Panc1 (cell line): Measurements from ENCODE around the gene DENND4B. TPM values are rescaled to one million over a fixed set of nuclear protein-coding genes. Genes with fewer than 3 reads are reported as not detected.
"Not testable (repeated sequence)": the region's sequence is repeated elsewhere in the genome, so short reads cannot be mapped to it uniquely, and the experiment has no call there.

Experiments
- ATAC-seq: fragments of 200-7000 bp; cut with Tn5 transposase; 2 replicates; pipeline ENCODE4 v1.9.1; 2020; ENCODE audit warnings: mild to moderate bottlenecking, moderate library complexity
- BruUV-seq: library from RNA; stranded (reverse); fragments of 400-500 nt; replicated peaks from 2 replicates; lab custom pipeline; 2021; lab: Mats Ljungman, UMichigan
- CTCF ChIA-PET: fragments of 300-600 bp; sonication (Branson Sonifier 250); formaldehyde crosslinking; loops from one replicate; lab custom pipeline; 2022; ENCODE audit warnings: antibody characterized with exemption; lab: Charles Lee
- POLR2A ChIA-PET: fragments of 300-600 bp; sonication (Branson Sonifier 250); formaldehyde crosslinking; loops from one replicate; lab custom pipeline; 2022; ENCODE audit warnings: antibody characterized with exemption; lab: Charles Lee
- DNase-seq: peaks from one replicate; pipeline ENCODE4 v3.0.0-alpha.2; 2010; ENCODE audit warnings: low read depth, low spot score
- H3K27ac ChIP-seq: 2 replicates; pipeline ENCODE4 v1.5.1; 2011; ENCODE audit warnings: mild to moderate bottlenecking, low read length, inconsistent platforms
- H3K27me3 ChIP-seq: fragments of 200-500 bp; sonication (Bioruptor generic); 2 replicates; pipeline ENCODE4 v1.6.0; 2014; ENCODE audit warnings: low read length, inconsistent platforms; ENCODE audit not compliant: control insufficient read depth, insufficient read depth
- H3K36me3 ChIP-seq: fragments of 200-500 bp; sonication (Bioruptor generic); 2 replicates; pipeline ENCODE4 v1.5.1; 2014; ENCODE audit warnings: inconsistent platforms, mild to moderate bottlenecking, low read length, moderate library complexity; ENCODE audit not compliant: control insufficient read depth, insufficient read depth
- H3K4me1 ChIP-seq: 2 replicates; pipeline ENCODE4 v1.5.1; 2011; ENCODE audit warnings: inconsistent platforms, mild to moderate bottlenecking, low read length, moderate library complexity; ENCODE audit not compliant: control insufficient read depth, insufficient read depth
- H3K4me3 ChIP-seq, 2 experiments: 2 replicates each; pipeline ENCODE4 v1.5.1; 2011 to 2012; ENCODE audit warnings: low read depth in 2 of 2, low read length in 2 of 2, mild to moderate bottlenecking in 2 of 2, inconsistent platforms in 1 of 2, moderate library complexity in 1 of 2
- H3K9me3 ChIP-seq: fragments of 200-500 bp; sonication (Bioruptor generic); 2 replicates; pipeline ENCODE4 v1.5.1; 2014; ENCODE audit warnings: low read depth, mild to moderate bottlenecking, inconsistent platforms, low read length, moderate library complexity; ENCODE audit not compliant: control insufficient read depth, insufficient read depth
- CTCF ChIP-seq: fragments of 450-650 bp; IDR thresholded peaks from 2 replicates; pipeline ENCODE4 v1.5.1; 2017; ENCODE audit warnings: mild to moderate bottlenecking
- POLR2AphosphoS5 ChIP-seq: IDR thresholded peaks from 2 replicates; pipeline ENCODE4 v1.6.1; 2012; ENCODE audit warnings: mild to moderate bottlenecking, low read depth, low read length, moderate library complexity
- REST ChIP-seq, 2 experiments: IDR thresholded peaks; 2 replicates each; pipeline ENCODE4 v1.6.1; 2011 to 2012; ENCODE audit warnings: low read depth in 2 of 2, control low read depth in 1 of 2, low read length in 1 of 2, mild to moderate bottlenecking in 1 of 2, moderate library complexity in 1 of 2; ENCODE audit not compliant: insufficient read depth in 1 of 2
- SIN3A ChIP-seq: IDR thresholded peaks from 2 replicates; pipeline ENCODE4 v1.6.1; 2012; ENCODE audit warnings: low read depth, mild to moderate bottlenecking, low read length, moderate library complexity, borderline replicate concordance; ENCODE audit not compliant: insufficient read depth
- TCF7L2 ChIP-seq: IDR thresholded peaks from 2 replicates; pipeline ENCODE4 v1.6.1; 2011; ENCODE audit warnings: mild to moderate bottlenecking, low read depth, low read length, inconsistent platforms
- in situ Hi-C: cut with HindIII; loops from 2 replicates; pipeline ENCODE4 v1.10.0; 2016; ENCODE audit warnings: low sequenced_read_pairs, low pct_unique_long_range_greater_than_20kb
- intact Hi-C: fragments of 100-400 bp; cut with micrococcal nuclease; formaldehyde crosslinking; loops from one replicate; pipeline ENCODE4 v1.10.0; 2022; ENCODE audit not compliant: unreplicated experiment
- total RNA-seq: library from RNA; stranded (reverse); gene quantifications from one replicate; pipeline ENCODE4 v1.2.1, GENCODE V29; 2021; ENCODE audit not compliant: unreplicated experiment

DENND4B gene
- total RNA-seq, 1 experiment from 2014 or later = 56.2 TPM

- no TSS peak for BruUV-seq
- TF ChIP-seq POLR2AphosphoS5 = no peak
- no peak for TF ChIP-seq CTCF
- TF ChIP-seq TCF7L2 = no peak
- no peak for TF ChIP-seq SIN3A
- no peak for TF ChIP-seq REST (IDR thresholded peaks at IDR 0.05; ENCODE audit: insufficient read depth in 1 of 2, low read depth in 2 of 2, low read length in 1 of 2)
- no peaks in the 10 kb centered on the region for H3K27me3 ChIP-seq
- no peak overlapping the region for H3K27ac ChIP-seq
- CTCF ChIA-PET = no interaction called here
- no peaks in the 10 kb centered on the region for H3K4me1 ChIP-seq
- in situ Hi-C loops = no loop called here
- no peaks in the 10 kb centered on the region for H3K36me3 ChIP-seq
- DNase-seq (no peak), ATAC-seq (no peak)
- intact Hi-C loops = no loop called here
- no peaks in the 10 kb centered on the region for H3K9me3 ChIP-seq
- POLR2A ChIA-PET = no interaction called here
- H3K4me3 ChIP-seq = no peak overlapping the region
Observed at GRCh38 chr1:153903841-153904455, 42.6 kb downstream of the DENND4B start.

GRCh38 chr1:153899509-153899908 lies 47.0 kb downstream of the DENND4B start:
- no peak for DNase-seq
- no peak for TF ChIP-seq CTCF
- POLR2A ChIA-PET = no interaction called here
- no peak for ATAC-seq
- Histone ChIP-seq H3K4me3 (no peak overlapping the region), H3K36me3 (no peaks in the 10 kb centered on the region), H3K9me3 (no peaks in the 10 kb centered on the region), H3K4me1 (no peaks in the 10 kb centered on the region), H3K27me3 (no peaks in the 10 kb centered on the region), H3K27ac (no peak overlapping the region)
- in situ Hi-C loops (no loop called here), intact Hi-C loops (no loop called here)
- CTCF ChIA-PET = no interaction called here
- BruUV-seq = TSS peak; percentile 30

GRCh38 chr1:153895866-153896265 lies 50.7 kb downstream of the DENND4B start:
- BruUV-seq, CTCF ChIA-PET: not testable (repeated sequence)

GRCh38 chr1:153891042-153891441 lies 55.5 kb downstream of the DENND4B start:
- DNase-seq, intact Hi-C loops, H3K27ac ChIP-seq, H3K4me3 ChIP-seq, H3K36me3 ChIP-seq, in situ Hi-C loops, H3K9me3 ChIP-seq, CTCF ChIA-PET, ATAC-seq, H3K4me1 ChIP-seq, H3K27me3 ChIP-seq, POLR2A ChIA-PET, BruUV-seq: not testable (repeated sequence)

More at GRCh38 chr1:153895866-153896265, 50.7 kb downstream of the DENND4B start:
- in situ Hi-C loops, intact Hi-C loops, H3K27me3 ChIP-seq, DNase-seq, ATAC-seq, H3K36me3 ChIP-seq, H3K9me3 ChIP-seq, H3K4me1 ChIP-seq, H3K4me3 ChIP-seq, H3K27ac ChIP-seq: not testable (repeated sequence)
- POLR2A ChIA-PET = interaction anchor here (0.7 kb wide), 1 partner anchor 14 kb away, joined by 8 read pairs; no protein-coding TSS in a partner anchor
